Measurements from ENCODE around the gene SYT13. TPM values are rescaled to one million over a fixed set of nuclear protein-coding genes. Genes with fewer than 3 reads are reported as not detected.

Gene SYT13
- total RNA-seq, 1 experiment from 2014 or later: 1.4 TPM

DNA sequence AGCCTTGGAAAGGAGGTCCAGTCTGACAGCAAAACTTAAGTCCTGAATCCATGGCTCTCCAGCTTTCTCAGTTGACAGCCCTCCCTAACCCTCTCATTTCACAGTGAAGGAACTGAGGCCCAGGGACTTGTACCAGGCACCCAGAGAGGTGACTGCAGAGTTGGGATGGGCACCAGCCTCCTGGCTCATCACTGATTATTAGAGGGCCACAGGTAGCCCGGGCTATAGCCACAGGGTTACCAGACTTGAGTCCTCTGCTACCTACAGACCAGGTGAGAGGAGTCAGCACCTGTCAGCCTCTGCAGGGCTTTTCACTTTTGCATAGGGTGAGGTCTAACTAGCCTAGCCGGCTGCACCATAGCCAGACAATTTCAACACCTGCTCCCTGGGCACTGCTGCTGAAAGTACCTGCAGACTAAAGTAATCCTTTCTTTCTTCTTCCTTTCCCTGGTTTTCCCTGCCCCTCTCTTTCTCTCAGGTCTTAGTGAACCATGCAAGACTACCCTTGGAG, 37.6 kb downstream of the SYT13 start:
- RAD21 ChIA-PET (ENCODE audit: low non-redundant PET in 1 of 2, low total read pairs in 2 of 2, uncharacterized antibody in 2 of 2, unreplicated experiment in 2 of 2): no interaction called here
- Histone ChIP-seq H3K4me2 (ENCODE audit: low read length) (no peak overlapping the region), H3K9ac (ENCODE audit: low read length) (no peak overlapping the region), H3K27me3 (ENCODE audit: insufficient read depth, low read length) (no peaks in the 10 kb centered on the region), H3K4me1 (ENCODE audit: control insufficient read depth in 1 of 2, insufficient read depth in 2 of 2, low read length in 2 of 2) (peaks cover 3 to 18% of the 10 kb centered on the region in 2 experiments; a peak in 3 of 4 replicates), H3K9me3 (ENCODE audit: control insufficient read depth in 1 of 2, insufficient read depth in 1 of 2, low read depth in 1 of 2, low read length in 2 of 2) (no peaks in the 10 kb centered on the region), H3K27ac (ENCODE audit: low read depth, low read length) (no peak overlapping the region), H4K20me1 (ENCODE audit: insufficient read depth) (no peaks in the 10 kb centered on the region), H3K9me2 (ENCODE audit: insufficient read depth) (no peaks in the 10 kb centered on the region), H2AFZ (ENCODE audit: low read depth, low read length, poor library complexity, severe bottlenecking) (no peak overlapping the region), H3K4me3 (replicated peaks in 1 of 2; ENCODE audit: low read depth in 1 of 2, low read length in 2 of 2) (no peak overlapping the region), H3K36me3 (ENCODE audit: control insufficient read depth in 1 of 2, insufficient read depth in 2 of 2, low read length in 2 of 2) (no peaks in the 10 kb centered on the region), H3K79me2 (ENCODE audit: insufficient read depth, low read length) (no peaks in the 10 kb centered on the region)
- POLR2A ChIA-PET: no interaction called here
- BruUV-seq (replicated peaks): no TSS peak
- TF ChIP-seq POLR2AphosphoS5 (IDR thresholded peaks at IDR 0.05; ENCODE audit: low read depth, low read length): no peak
- no peak for TF ChIP-seq ZNF274 (IDR thresholded peaks at IDR 0.05; ENCODE audit: low read depth, low read length)
- no peak for TF ChIP-seq SRF (IDR thresholded peaks at IDR 0.05; ENCODE audit: low read depth)
- no peak for TF ChIP-seq EGR1 (IDR thresholded peaks at IDR 0.05; ENCODE audit: low read depth)
- TF ChIP-seq, protein P1, sequence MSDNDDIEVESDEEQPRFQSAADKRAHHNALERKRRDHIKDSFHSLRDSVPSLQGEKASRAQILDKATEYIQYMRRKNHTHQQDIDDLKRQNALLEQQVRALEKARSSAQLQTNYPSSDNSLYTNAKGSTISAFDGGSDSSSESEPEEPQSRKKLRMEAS (IDR thresholded peaks at IDR 0.05): no peak
- no peak for TF ChIP-seq RAD21 (IDR thresholded peaks at IDR 0.05; ENCODE audit: low read depth)
- TF ChIP-seq, protein P2, sequence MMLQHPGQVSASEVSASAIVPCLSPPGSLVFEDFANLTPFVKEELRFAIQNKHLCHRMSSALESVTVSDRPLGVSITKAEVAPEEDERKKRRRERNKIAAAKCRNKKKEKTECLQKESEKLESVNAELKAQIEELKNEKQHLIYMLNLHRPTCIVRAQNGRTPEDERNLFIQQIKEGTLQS (IDR thresholded peaks at IDR 0.05): no peak
- no peak for TF ChIP-seq TCF7L2 (IDR thresholded peaks at IDR 0.05; ENCODE audit: borderline replicate concordance, extremely low read depth, insufficient read depth, insufficient read length)
- TF ChIP-seq EZH2 (IDR thresholded peaks at IDR 0.05): no peak
- TF ChIP-seq, protein P3, sequence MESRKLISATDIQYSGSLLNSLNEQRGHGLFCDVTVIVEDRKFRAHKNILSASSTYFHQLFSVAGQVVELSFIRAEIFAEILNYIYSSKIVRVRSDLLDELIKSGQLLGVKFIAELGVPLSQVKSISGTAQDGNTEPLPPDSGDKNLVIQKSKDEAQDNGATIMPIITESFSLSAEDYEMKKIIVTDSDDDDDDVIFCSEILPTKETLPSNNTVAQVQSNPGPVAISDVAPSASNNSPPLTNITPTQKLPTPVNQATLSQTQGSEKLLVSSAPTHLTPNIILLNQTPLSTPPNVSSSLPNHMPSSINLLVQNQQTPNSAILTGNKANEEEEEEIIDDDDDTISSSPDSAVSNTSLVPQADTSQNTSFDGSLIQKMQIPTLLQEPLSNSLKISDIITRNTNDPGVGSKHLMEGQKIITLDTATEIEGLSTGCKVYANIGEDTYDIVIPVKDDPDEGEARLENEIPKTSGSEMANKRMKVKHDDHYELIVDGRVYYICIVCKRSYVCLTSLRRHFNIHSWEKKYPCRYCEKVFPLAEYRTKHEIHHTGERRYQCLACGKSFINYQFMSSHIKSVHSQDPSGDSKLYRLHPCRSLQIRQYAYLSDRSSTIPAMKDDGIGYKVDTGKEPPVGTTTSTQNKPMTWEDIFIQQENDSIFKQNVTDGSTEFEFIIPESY (IDR thresholded peaks at IDR 0.05; ENCODE audit: extremely low read depth, insufficient replicate concordance, low read length): no peak
- TF ChIP-seq SIN3A (IDR thresholded peaks at IDR 0.05; ENCODE audit: low read depth): no peak
- no peak for TF ChIP-seq EZH2phosphoT487 (IDR thresholded peaks at IDR 0.05; ENCODE audit: borderline replicate concordance)
- no peak for TF ChIP-seq CBX3 (IDR thresholded peaks at IDR 0.05; ENCODE audit: low read depth)
- no peak for DNase-seq (ENCODE audit: low read depth, low spot score)
- no peak for ATAC-seq
- CTCF ChIA-PET: no interaction called here
- intact Hi-C loops (cut with micrococcal nuclease): no loop called here
